BJ (cell line): ENCODE data around the gene PTCD2. TPM values are rescaled to one million over a fixed set of nuclear protein-coding genes. Genes with fewer than 3 reads are reported as not detected.
A peak's percentile ranks its signal among the peaks of the same experiment; 100 is the strongest.
"Not testable (repeated sequence)": the region's sequence is repeated elsewhere in the genome, so short reads cannot be mapped to it uniquely, and the experiment has no call there.

Experiments used
- CTCF ChIA-PET: fragments of 350-600 bp; formaldehyde crosslinking; extraction: SDS; loops from one replicate; lab custom pipeline; 2021; ENCODE audit warnings: antibody characterized with exemption, inconsistent platforms; lab: Yijun Ruan, JAX
- POLR2A ChIA-PET: fragments of 300-600 bp; sonication (Branson Sonifier 250); formaldehyde crosslinking; extraction: SDS; loops from one replicate; lab custom pipeline; 2021; ENCODE audit warnings: antibody characterized with exemption; lab: Charles Lee
- DNase-seq: peaks from one replicate; pipeline ENCODE4 v3.0.0-alpha.2; 2011; ENCODE audit warnings: low read depth
- H3K27me3 ChIP-seq: 2 replicates; pipeline ENCODE4 v1.6.0; 2011; ENCODE audit warnings: low read length; ENCODE audit not compliant: control insufficient read depth, insufficient read depth
- H3K36me3 ChIP-seq: 2 replicates; pipeline ENCODE4 v1.5.1; 2011; ENCODE audit warnings: low read length; ENCODE audit not compliant: control insufficient read depth, insufficient read depth
- H3K4me3 ChIP-seq: 2 replicates; pipeline ENCODE4 v1.5.1; 2011; ENCODE audit warnings: low read depth, mild to moderate bottlenecking, control low read depth, low read length
- CTCF ChIP-seq: IDR thresholded peaks from 2 replicates; pipeline ENCODE4 v1.5.1; 2011; ENCODE audit warnings: low read depth, mild to moderate bottlenecking, control low read depth, inconsistent platforms, low read length, moderate library complexity; ENCODE audit not compliant: insufficient read depth
- polyA plus RNA-seq: library from polyadenylated mRNA; depleted of rRNA; stranded (reverse); fragments of >200 nt; gene quantifications from 2 replicates; pipeline ENCODE4 v1.2.3, GENCODE V29; 2011

Gene PTCD2
- polyA plus RNA-seq, 1 experiment: 7.7 TPM

GRCh38 chr5:72308853-72309191 lies 11.4 kb upstream of the PTCD2 start:
- DNase-seq: no peak
- no peak for TF ChIP-seq CTCF
- CTCF ChIA-PET: interaction anchor here (0.6 to 2.4 kb wide), 28 partner anchors 7 to 537 kb away, joined by 3 to 34 read pairs (median 4); partner anchors contain the start of genes MRPS27 and PTCD2
- peaks cover 5% of the 10 kb centered on the region for H3K36me3 ChIP-seq
- POLR2A ChIA-PET: no interaction called here
- no peak overlapping the region for H3K4me3 ChIP-seq
- H3K27me3 ChIP-seq: no peaks in the 10 kb centered on the region

- CTCF ChIA-PET: interaction anchor here (1.0 kb wide), 1 partner anchor 178 kb away, joined by 3 read pairs; no protein-coding TSS in a partner anchor
- POLR2A ChIA-PET: no interaction called here
- Histone ChIP-seq H3K27me3 (no peaks in the 10 kb centered on the region), H3K36me3 (peaks cover 5% of the 10 kb centered on the region), H3K4me3 (no peak overlapping the region)
- no peak for TF ChIP-seq CTCF
- no peak for DNase-seq
Measured at GRCh38 chr5:72313141-72313540, 7.0 kb upstream of the PTCD2 start.

GRCh38 chr5:72314571-72315172 lies 5.5 kb upstream of the PTCD2 start:
- peaks cover 5% of the 10 kb centered on the region for H3K36me3 ChIP-seq
- CTCF ChIA-PET: no interaction called here
- H3K4me3 ChIP-seq: no peak overlapping the region
- no peak for TF ChIP-seq CTCF
- POLR2A ChIA-PET: no interaction called here
- H3K27me3 ChIP-seq: no peaks in the 10 kb centered on the region
- no peak for DNase-seq

- ChIA-PET POLR2A (interaction anchor here (0.6 kb wide), 1 partner anchor 775 kb away, joined by 3 read pairs; no protein-coding TSS in a partner anchor), CTCF (interaction anchor here (1.4 to 2.2 kb wide), 4 partner anchors 9 to 537 kb away, joined by 3 to 9 read pairs (median 6); no protein-coding TSS in a partner anchor)
- not testable (repeated sequence) for H3K36me3 ChIP-seq, DNase-seq, H3K27me3 ChIP-seq
- H3K4me3 ChIP-seq: peak overlapping the region; percentile 93
Measured at GRCh38 chr5:72319435-72319975, 668 bp upstream of the PTCD2 start.

- TF ChIP-seq CTCF: no peak
- Histone ChIP-seq H3K4me3 (no peak overlapping the region), H3K27me3 (no peaks in the 10 kb centered on the region), H3K36me3 (peaks cover 3% of the 10 kb centered on the region)
- CTCF ChIA-PET: interaction anchor here (1.4 kb wide), 1 partner anchor 42 kb away, joined by 3 read pairs; no protein-coding TSS in a partner anchor
- POLR2A ChIA-PET: interaction anchor here (0.5 kb wide), 1 partner anchor 76 kb away, joined by 3 read pairs; no protein-coding TSS in a partner anchor
- no peak for DNase-seq
Measured at GRCh38 chr5:72324189-72324825, 4.1 kb downstream of the PTCD2 start.
